ENCODE data around the gene POLR1B.
"Not testable (repeated sequence)": the region's sequence is repeated elsewhere in the genome, so short reads cannot be mapped to it uniquely, and the experiment has no call there.

POLR1B gene

GRCh38 chr2:112528541-112528940 is 13.7 kb upstream of the POLR1B start:
- DNase-seq (ENCODE audit: low spot score in 2 of 2): no peak
- H3K4me3 Mint-ChIP-seq: no peak overlapping the region
- H3K36me3 Mint-ChIP-seq: peaks cover 51% of the 10 kb centered on the region

DNA sequence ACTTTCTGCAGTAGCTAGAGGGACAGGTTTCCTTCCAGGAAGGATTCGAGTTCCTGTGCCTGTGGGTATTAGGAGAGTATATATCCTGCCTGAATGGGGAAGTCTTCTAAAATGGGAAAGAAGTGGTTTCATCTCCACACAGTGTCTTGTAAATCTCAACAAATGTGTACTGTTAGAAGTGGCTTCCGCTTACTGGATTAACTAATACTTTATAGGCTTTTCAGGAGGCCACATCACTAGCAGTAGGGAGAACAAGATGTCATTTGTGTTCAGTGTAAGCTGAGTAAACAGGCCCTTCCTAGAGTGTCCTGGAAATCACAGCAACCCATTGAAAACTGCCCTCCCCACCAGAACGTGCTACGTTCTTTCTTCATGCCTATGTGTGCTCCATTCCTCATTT is 12.5 kb upstream of the POLR1B start:
- DNase-seq (ENCODE audit: low spot score in 2 of 2) (no peak), ATAC-seq (no peak)
- H3K27ac Mint-ChIP-seq: no peak overlapping the region
- H3K4me1 Mint-ChIP-seq: no peaks in the 10 kb centered on the region
- no peaks in the 10 kb centered on the region for H3K9me3 Mint-ChIP-seq
- peaks cover 50% of the 10 kb centered on the region for H3K36me3 Mint-ChIP-seq
- H3K4me3 Mint-ChIP-seq: no peak overlapping the region

More at GRCh38 chr2:112528541-112528940, 13.7 kb upstream of the POLR1B start:
- no peaks in the 10 kb centered on the region for H3K4me1 Mint-ChIP-seq
- no peak overlapping the region for H3K27ac Mint-ChIP-seq
- ATAC-seq: no peak
- no peaks in the 10 kb centered on the region for H3K9me3 Mint-ChIP-seq

GRCh38 chr2:112530728-112531127 is 11.5 kb upstream of the POLR1B start:
- no peak overlapping the region for H3K4me3 Mint-ChIP-seq
- peaks cover 50% of the 10 kb centered on the region for H3K36me3 Mint-ChIP-seq
- H3K27ac Mint-ChIP-seq: no peak overlapping the region
- DNase-seq (ENCODE audit: low spot score in 2 of 2) (no peak), ATAC-seq (no peak)
- no peaks in the 10 kb centered on the region for H3K9me3 Mint-ChIP-seq
- H3K4me1 Mint-ChIP-seq: no peaks in the 10 kb centered on the region

GRCh38 chr2:112534826-112535225 is 7.4 kb upstream of the POLR1B start:
- ATAC-seq (no peak), DNase-seq (ENCODE audit: low spot score in 2 of 2) (no peak)
- H3K27ac Mint-ChIP-seq: no peak overlapping the region
- no peak overlapping the region for H3K4me3 Mint-ChIP-seq
- no peaks in the 10 kb centered on the region for H3K9me3 Mint-ChIP-seq
- peaks cover 23% of the 10 kb centered on the region for H3K36me3 Mint-ChIP-seq
- no peaks in the 10 kb centered on the region for H3K4me1 Mint-ChIP-seq

DNA sequence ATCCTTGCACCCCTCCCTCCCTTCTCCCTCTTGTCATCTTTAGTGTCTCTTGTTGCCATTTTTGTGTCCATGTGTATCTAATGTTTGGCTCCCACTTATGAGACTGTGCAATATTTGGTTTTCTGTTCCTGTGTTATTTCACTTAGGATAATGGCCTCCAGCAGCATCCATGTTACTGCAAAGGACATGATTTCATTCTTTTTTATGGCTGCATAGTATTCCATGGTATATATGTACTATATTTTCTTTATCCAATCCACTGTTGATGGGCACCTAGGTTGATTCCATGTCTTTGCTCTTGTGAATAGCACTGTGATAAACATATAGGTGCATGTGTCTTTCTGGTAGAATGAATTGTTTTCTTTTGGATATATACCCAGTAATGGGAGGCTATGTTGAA is 5.6 kb upstream of the POLR1B start:
- H3K4me3 Mint-ChIP-seq; H3K27ac Mint-ChIP-seq; ATAC-seq; DNase-seq (ENCODE audit: low spot score in 2 of 2); H3K9me3 Mint-ChIP-seq; H3K4me1 Mint-ChIP-seq: not testable (repeated sequence)
- peaks cover 15% of the 10 kb centered on the region for H3K36me3 Mint-ChIP-seq

- Mint-ChIP-seq H3K27ac (no peak overlapping the region), H3K9me3 (no peaks in the 10 kb centered on the region), H3K36me3 (peaks cover 15% of the 10 kb centered on the region), H3K4me3 (no peak overlapping the region), H3K4me1 (peaks cover 6% of the 10 kb centered on the region)
- no peak for DNase-seq (ENCODE audit: low spot score in 2 of 2)
- no peak for ATAC-seq
These were observed 3.0 kb upstream of the POLR1B start for GRCh38 chr2:112539306-112539705.

DNA sequence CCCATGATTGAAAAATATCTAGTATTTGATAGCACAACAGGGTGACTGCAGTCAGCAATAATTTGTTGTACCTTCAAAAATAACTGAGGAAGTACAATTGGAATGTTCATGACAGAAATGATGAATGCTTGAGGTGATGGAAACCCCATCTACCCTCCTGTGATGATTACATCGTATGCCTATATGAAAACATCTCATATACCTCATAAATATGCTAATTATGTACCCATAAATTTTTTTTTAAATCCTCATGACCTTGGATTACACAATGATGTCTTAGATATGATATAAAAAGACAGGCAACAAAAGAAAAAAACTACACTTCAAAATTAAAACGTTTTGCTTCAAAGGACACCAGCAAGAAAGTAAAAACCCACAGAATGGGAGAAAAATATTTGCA is 1.4 kb upstream of the POLR1B start:
- H3K36me3 Mint-ChIP-seq: peaks cover 23% of the 10 kb centered on the region
- no peak overlapping the region for H3K27ac Mint-ChIP-seq
- ATAC-seq: no peak
- peaks cover 6% of the 10 kb centered on the region for H3K4me1 Mint-ChIP-seq
- DNase-seq (ENCODE audit: low spot score in 2 of 2): no peak
- H3K9me3 Mint-ChIP-seq: no peaks in the 10 kb centered on the region
- no peak overlapping the region for H3K4me3 Mint-ChIP-seq

DNA sequence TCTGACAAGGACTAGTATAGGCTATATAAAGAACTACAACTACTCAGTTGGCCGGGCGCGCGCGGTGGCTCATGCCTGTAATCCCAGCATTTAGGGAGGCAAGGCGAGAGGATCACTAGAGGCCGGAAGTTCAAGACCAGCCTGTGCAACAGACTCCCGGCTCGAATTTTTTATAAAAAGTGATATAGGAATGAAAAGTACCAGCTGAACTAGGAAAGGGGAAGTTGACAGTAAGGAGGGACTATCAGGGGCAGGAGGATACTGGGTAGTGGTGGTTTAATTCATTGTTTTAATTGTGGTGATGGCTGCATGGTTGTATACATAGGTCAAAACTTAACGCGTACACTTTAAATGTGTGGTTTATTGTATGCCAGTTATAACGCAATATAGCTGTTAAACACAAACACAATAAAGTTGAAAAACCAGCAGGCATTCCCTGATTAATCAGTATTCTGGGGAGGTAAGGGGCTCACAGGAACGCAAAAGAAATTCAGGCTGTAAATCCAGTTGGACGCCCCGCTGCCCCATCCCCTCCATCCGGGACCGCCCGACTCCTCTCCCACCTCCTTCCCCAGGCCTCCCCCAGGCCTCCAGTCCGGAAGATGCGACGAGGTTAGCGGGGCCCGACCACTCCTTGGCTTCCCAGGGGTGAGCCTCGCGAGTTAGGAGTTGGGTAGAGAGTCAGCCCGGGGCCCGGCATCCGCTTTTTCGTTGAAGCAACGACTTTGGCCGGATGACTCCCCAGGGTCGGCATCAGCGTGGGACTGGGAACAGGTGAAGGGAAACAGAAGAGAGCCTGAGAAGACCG is 746 bp upstream of the POLR1B start:
- no peak overlapping the region for H3K4me3 Mint-ChIP-seq
- H3K9me3 Mint-ChIP-seq: no peaks in the 10 kb centered on the region
- ATAC-seq (peak; percentile 83), DNase-seq (ENCODE audit: low spot score in 2 of 2) (peak in 1 of 2 donors; percentile 63)
- peaks cover 6% of the 10 kb centered on the region for H3K4me1 Mint-ChIP-seq
- peaks cover 29% of the 10 kb centered on the region for H3K36me3 Mint-ChIP-seq
- no peak overlapping the region for H3K27ac Mint-ChIP-seq

DNA sequence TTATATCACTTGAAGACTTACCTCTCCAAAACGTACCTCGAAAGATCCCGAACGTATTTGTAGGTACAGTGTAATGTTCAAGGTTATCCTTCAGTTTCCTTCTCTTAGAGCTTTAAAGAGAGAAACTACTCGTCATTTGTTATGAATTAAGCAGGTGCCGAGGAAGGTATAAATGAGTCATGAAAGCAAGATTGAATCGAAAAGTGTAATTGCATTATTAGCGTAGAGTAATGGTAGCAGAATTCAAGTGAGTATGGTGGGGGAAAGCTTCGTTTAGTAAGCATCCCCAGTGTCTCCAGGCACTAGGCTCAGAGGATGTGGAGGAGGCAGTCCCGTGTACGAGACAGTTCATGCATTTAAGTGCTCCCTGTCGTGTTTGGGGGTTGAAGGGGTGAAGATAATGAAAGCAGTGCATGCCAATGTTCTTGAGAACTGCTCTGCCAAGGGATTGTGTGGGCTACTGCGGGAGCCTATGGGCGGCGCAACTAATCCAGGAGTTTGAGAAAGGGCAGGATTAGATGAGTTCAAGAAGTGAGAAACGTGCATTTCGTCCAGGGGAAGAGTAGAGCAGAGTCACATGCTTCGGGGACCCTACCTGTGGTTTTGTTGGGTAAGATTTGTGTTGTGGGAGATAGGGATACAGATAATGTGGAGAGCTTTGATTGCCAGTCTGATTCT is 858 bp downstream of the POLR1B start:
- Mint-ChIP-seq H3K36me3 (peaks cover 45% of the 10 kb centered on the region), H3K4me1 (peaks cover 12% of the 10 kb centered on the region), H3K9me3 (no peaks in the 10 kb centered on the region), H3K4me3 (no peak overlapping the region), H3K27ac (no peak overlapping the region)
- ATAC-seq (peak; percentile 20), DNase-seq (ENCODE audit: low spot score in 2 of 2) (no peak)

DNA sequence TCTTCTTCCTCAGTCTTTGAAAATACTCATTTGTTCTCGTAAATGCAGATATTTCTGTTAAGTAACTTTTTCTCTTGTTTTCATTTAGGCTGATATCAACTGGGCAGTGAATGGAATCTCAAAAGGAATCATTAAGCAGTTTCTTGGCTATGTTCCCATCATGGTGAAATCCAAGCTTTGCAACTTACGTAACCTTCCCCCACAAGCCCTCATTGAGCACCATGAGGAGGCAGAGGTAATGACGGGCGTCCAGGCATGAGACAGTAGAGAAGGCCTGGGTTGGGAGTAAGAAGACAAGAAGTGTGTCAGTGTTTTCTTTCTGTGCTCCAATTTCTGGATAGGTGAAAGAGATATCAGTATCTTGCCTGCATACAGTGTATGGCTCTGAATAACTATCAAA is 5.1 kb downstream of the POLR1B start:
- no peak for ATAC-seq
- Mint-ChIP-seq H3K4me3 (no peak overlapping the region), H3K27ac (no peak overlapping the region), H3K36me3 (peaks cover 74% of the 10 kb centered on the region), H3K4me1 (peaks cover 12% of the 10 kb centered on the region), H3K9me3 (no peaks in the 10 kb centered on the region)
- DNase-seq (ENCODE audit: low spot score in 2 of 2): no peak

- no peak for DNase-seq (ENCODE audit: low spot score in 2 of 2)
These were observed 6.7 kb downstream of the POLR1B start for GRCh38 chr2:112548980-112549379.

GRCh38 chr2:112566104-112566503 is 23.8 kb downstream of the POLR1B start:
- ATAC-seq (no peak), DNase-seq (ENCODE audit: low spot score in 2 of 2) (no peak)
- Mint-ChIP-seq H3K4me1 (peaks cover 6% of the 10 kb centered on the region), H3K36me3 (peaks cover 99% of the 10 kb centered on the region), H3K4me3 (no peak overlapping the region), H3K9me3 (no peaks in the 10 kb centered on the region), H3K27ac (peak overlapping the region; percentile 43)

More at GRCh38 chr2:112548980-112549379, 6.7 kb downstream of the POLR1B start:
- H3K27ac Mint-ChIP-seq: no peak overlapping the region
- no peak overlapping the region for H3K4me3 Mint-ChIP-seq
- peaks cover 89% of the 10 kb centered on the region for H3K36me3 Mint-ChIP-seq
- no peaks in the 10 kb centered on the region for H3K9me3 Mint-ChIP-seq
- ATAC-seq: no peak
- peaks cover 12% of the 10 kb centered on the region for H3K4me1 Mint-ChIP-seq

DNA sequence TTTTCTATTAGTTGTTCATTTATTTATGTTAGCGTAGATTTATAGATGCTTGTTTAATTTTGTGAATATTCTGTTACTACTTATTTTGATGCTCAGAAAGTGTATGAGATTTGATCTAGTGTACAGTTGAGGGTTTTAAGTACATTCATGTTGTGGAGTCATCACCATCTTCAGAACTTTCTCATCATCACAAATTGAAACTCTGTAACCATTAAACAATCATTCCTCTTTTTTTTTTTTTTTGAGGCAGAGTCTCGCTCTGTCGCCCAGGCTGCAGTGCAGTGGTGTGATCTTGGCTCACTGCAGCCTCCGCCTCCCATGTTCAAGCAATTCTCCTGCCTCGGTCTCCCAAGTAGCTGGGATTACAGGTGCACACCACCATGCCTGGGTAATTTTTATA is 24.2 kb downstream of the POLR1B start:
- H3K27ac Mint-ChIP-seq: peak overlapping the region; percentile 43
- not testable (repeated sequence) for H3K4me1 Mint-ChIP-seq

DNA sequence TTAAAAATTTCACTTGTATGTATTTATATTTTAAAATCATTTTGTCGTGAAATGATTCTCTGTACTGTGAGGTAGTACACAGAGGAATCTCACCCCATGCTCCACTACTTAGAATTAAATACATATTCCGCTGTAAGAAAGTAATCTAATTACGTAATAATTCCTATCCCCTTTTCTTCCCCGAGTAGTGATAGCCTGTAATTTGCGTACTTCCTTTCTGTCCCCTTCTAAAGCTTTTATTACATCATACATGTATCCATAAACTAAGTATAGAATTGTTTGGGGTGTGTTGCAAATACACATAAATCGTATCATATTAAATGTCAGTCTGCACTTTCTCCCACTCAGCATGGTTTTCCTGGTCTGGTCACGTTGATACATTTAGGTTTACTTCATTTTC is 29.7 kb downstream of the POLR1B start:
- Mint-ChIP-seq H3K4me3 (no peak overlapping the region), H3K4me1 (no peaks in the 10 kb centered on the region), H3K27ac (no peak overlapping the region), H3K36me3 (peaks cover 99% of the 10 kb centered on the region), H3K9me3 (no peaks in the 10 kb centered on the region)
- DNase-seq (ENCODE audit: low spot score in 2 of 2): no peak
- no peak for ATAC-seq

More for the DNA sequence above, 24.2 kb downstream of the POLR1B start:
- H3K36me3 Mint-ChIP-seq: peaks cover 99% of the 10 kb centered on the region
- not testable (repeated sequence) for DNase-seq (ENCODE audit: low spot score in 2 of 2); H3K4me3 Mint-ChIP-seq; ATAC-seq; H3K9me3 Mint-ChIP-seq

DNA sequence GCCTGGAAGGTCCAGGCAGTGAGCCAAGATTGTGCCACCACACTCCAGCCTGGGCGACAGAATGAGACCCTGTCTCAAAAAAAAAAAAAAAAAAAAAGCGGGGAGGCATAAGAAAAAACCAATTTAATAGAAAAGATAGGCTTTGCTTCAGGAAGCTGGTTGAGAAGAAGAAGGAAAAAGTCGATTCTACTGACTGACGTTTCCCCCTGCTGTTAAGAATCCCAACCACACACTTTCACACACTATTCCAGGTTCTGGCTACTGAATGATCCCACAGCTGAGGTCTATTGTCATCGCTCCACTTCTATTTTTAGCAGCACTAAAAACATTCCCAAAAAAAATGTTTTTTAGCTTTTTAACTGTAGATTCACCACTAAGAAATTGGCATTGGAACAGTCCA is 35.5 kb downstream of the POLR1B start:
- peaks cover 48% of the 10 kb centered on the region for H3K36me3 Mint-ChIP-seq
- H3K4me1 Mint-ChIP-seq: peaks cover 3% of the 10 kb centered on the region
- H3K27ac Mint-ChIP-seq: no peak overlapping the region
- DNase-seq (ENCODE audit: low spot score in 2 of 2) (no peak), ATAC-seq (no peak)
- H3K9me3 Mint-ChIP-seq: no peaks in the 10 kb centered on the region
- no peak overlapping the region for H3K4me3 Mint-ChIP-seq

- Mint-ChIP-seq H3K4me3 (no peak overlapping the region), H3K4me1 (peaks cover 18% of the 10 kb centered on the region), H3K27ac (no peak overlapping the region), H3K36me3 (peaks cover 42% of the 10 kb centered on the region), H3K9me3 (no peaks in the 10 kb centered on the region)
- DNase-seq (ENCODE audit: low spot score in 2 of 2) (no peak), ATAC-seq (no peak)
These were observed 37.0 kb downstream of the POLR1B start for GRCh38 chr2:112579241-112579640.
